Heart left ventricle (tissue), 16 donors: ENCODE results near the gene KISS1. TPM values are rescaled to one million over a fixed set of nuclear protein-coding genes. Genes with fewer than 3 reads are reported as not detected.

Experiments
- ATAC-seq, 4 donors: fragments of 200-7000 bp; cut with Tn5 transposase; one replicate each; pipeline ENCODE4 v1.9.1; 2020 to 2022; ENCODE audit warnings: moderate library complexity in 4 of 4, mild to moderate bottlenecking in 3 of 4, moderate number of reproducible peaks in 1 of 4
- DNase-seq, 5 donors: peaks; one replicate each; pipeline ENCODE4 v3.0.0-alpha.2; 2020
- H3K27ac ChIP-seq, 12 donors: fragments of 200-600 bp; sonication (generic) in 4 of 12; one replicate each; pipeline versions ENCODE4 v1.5.0 to v1.8.0; 2016 to 2022; ENCODE audit warnings: mild to moderate bottlenecking in 2 of 12
- H3K27me3 ChIP-seq, 9 donors: fragments of 200-600 bp; sonication (generic) in 2 of 9; one replicate each; pipeline versions ENCODE4 v1.5.1 to v1.8.0; 2016 to 2022; ENCODE audit warnings: mild to moderate bottlenecking in 3 of 9
- H3K36me3 ChIP-seq, 9 donors: fragments of 200-600 bp; sonication (generic) in 2 of 9; one replicate each; pipeline versions ENCODE4 v1.5.0 to v1.8.0; 2018 to 2022; ENCODE audit warnings: mild to moderate bottlenecking in 2 of 9
- H3K4me1 ChIP-seq, 12 donors: fragments of 200-600 bp; sonication (generic) in 4 of 12; one replicate each; pipeline versions ENCODE4 v1.5.0 to v1.8.0; 2016 to 2022; ENCODE audit warnings: mild to moderate bottlenecking in 3 of 12
- H3K4me3 ChIP-seq, 12 donors: fragments of 200-600 bp; sonication (generic) in 4 of 12; one replicate each; pipeline versions ENCODE4 v1.5.0 to v1.8.0; 2017 to 2022; ENCODE audit warnings: mild to moderate bottlenecking in 9 of 12, moderate library complexity in 4 of 12
- H3K9me3 ChIP-seq, 12 donors: fragments of 200-600 bp; sonication (generic) in 4 of 12; one replicate each; pipeline versions ENCODE4 v1.5.0 to v1.8.0; 2016 to 2022; ENCODE audit warnings: mild to moderate bottlenecking in 1 of 12
- CTCF ChIP-seq, 12 donors: fragments of 200-600 bp; sonication (generic) in 4 of 12; IDR thresholded peaks; one replicate each; pipeline versions ENCODE4 v1.5.0 to v1.8.0; 2018 to 2022; ENCODE audit warnings: antibody characterized with exemption in 12 of 12, mild to moderate bottlenecking in 5 of 12
- POLR2A ChIP-seq, 2 donors: fragments of 450-650 bp; IDR thresholded peaks; one replicate each; pipeline ENCODE4 v1.6.1; 2017; ENCODE audit warnings: antibody characterized with exemption in 2 of 2, mild to moderate bottlenecking in 2 of 2, moderate library complexity in 2 of 2
- whole genome bisulfite sequencing, 4 donors: extraction: QIAGEN DNeasy Blood & Tissue Kit in 2 of 4; methylation state at CpG; one replicate each; pipeline versions ENCODE4 v1.1.5 to v1.1.7; 2013 to 2018; 5-methylcytosine and 5-hydroxymethylcytosine counted together
- intact Hi-C, 10 donors: fragments of 100-400 bp; cut with DNase I; formaldehyde crosslinking; loops; one replicate each; pipeline versions ENCODE4 v1.11.1 to v1.14.2; 2022
- polyA plus RNA-seq, 2 donors: library from polyadenylated mRNA; stranded (reverse); fragments of 200-250 nt; gene quantifications; one replicate each; pipeline ENCODE4 v1.2.3, GENCODE V29; 2013
- total RNA-seq, 9 donors: library from RNA; depleted of rRNA in 2 of 9; stranded (reverse); fragments of >200 nt in 2 of 9; fragmentation: NEBNext Ultra II Directional in 3 of 9; extraction: Animal tissue kit (Norgen Biotek cat#: 25700) in 3 of 9; gene quantifications; one replicate each; pipeline versions ENCODE4 v1.1.0 to v1.2.4, GENCODE V29; 2016 to 2023
- donor health status: ischemic (EF 13 %, LVEDD 7.1; RV severe dilation, severe dysfunction).
- donor health status: healthy with polysubstance abuse.
- donor health status: DM: no; HTN: yes; CAD: no.
- donor health status: DM: no; HTN: no; CAD: no.
- donor health status: ischemic (EF 25% LVEDD 6.9; RV normal size, moderate dysfunction).
- donor health status: ischemic (EF 25% LVEDD 5.7; RV mildly dilated, moderate dysfunction).
- donor health status: healthy.
- donor health status: DM: yes; HTN: yes; CAD: no.
- donor health status: ischemic (EF 35%, LVEDD 5.7; RV mildly dilated, moderate dysfunction).
- donor health status: nonischemic (EF 11% LVEDD 7.7; RV severe dilation, severe dysfunction).
- donor health status: DM: yes; HTN: yes; CAD: no.
- donor health status: PGD.
- donor health status: ischemic (EF 29% LVEDD 5.4; RV normal size, mild dysfunction).
- donor health status: nonischemic (EF 23%, LVEDD 6.1; RV moderate dilation, normal function).

KISS1 gene
- total and polyA plus RNA-seq, 11 donors = not detected

DNA sequence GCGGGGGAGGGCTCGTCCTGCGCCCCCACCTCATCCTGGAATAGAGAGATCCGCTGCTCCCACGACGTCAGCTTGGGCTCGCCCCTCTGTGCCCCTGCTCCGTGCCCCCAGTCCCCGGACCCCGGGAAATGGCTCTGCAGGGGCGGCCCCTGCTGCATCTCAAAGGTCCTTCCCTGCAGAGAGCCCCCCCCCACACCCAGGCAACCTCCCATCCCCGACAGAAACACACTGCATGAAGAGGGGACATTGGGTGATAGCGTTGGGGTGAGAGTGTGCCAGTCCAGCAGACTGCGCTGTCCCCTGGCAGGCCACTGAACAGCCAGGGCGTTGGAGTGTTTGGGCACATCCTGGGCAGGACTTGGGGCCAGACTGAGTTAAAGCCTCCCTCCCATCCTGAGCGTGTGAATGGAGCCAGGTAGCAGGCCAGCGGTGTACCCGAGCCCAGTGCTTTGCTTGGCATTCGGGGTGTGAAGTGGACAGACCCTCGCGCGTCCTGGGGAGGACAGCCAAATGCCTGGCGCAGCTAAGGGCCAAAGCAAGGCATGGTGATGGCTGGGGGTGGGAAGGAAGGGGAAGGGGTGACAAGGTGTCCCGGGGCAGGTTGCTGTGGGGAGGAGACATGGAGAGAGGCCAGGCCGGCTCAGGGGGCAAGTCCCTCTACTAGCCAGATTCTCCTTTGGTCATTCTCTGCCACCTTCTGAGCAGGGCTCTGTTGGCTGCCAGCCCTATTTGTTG is 43.8 kb downstream of the KISS1 start:
- peak overlapping the region in 6 of 12 donors; percentile 17 to 78 (median 64) for H3K27ac ChIP-seq
- no peaks in the 10 kb centered on the region for H3K9me3 ChIP-seq
- 30 to 71% (median 47%) methylated on average over 10 to 25 of the region's 25 CpGs for WGBS, 4 donors
- H3K4me3 ChIP-seq = peak overlapping the region; percentile 42 to 89 (median 70)
- peaks cover 0 to 27% (median 10%) of the 10 kb centered on the region in 12 donors for H3K4me1 ChIP-seq
- TF ChIP-seq POLR2A (IDR thresholded peaks at IDR 0.05) (no peak), CTCF (IDR thresholded peaks at IDR 0.05) (no peak)
- ATAC-seq (peak in 1 of 4 donors; percentile 6), DNase-seq (peak in 1 of 5 donors; percentile 28)
- H3K27me3 ChIP-seq = peaks cover 0 to 10% (median 0%) of the 10 kb centered on the region in 9 donors
- intact Hi-C loops = no loop called here
- H3K36me3 ChIP-seq = no peaks in the 10 kb centered on the region

- intact Hi-C loops = no loop called here
- TF ChIP-seq CTCF (IDR thresholded peaks at IDR 0.05) = no peak
- Histone ChIP-seq H3K36me3 (no peaks in the 10 kb centered on the region), H3K4me1 (peaks cover 0 to 27% (median 10%) of the 10 kb centered on the region in 12 donors), H3K4me3 (peak within 1 kb of the TSS; percentile 42 to 89 (median 70)), H3K9me3 (no peaks in the 10 kb centered on the region), H3K27ac (peak within 1 kb of the TSS in 9 of 12 donors; percentile 20 to 78 (median 64)), H3K27me3 (peaks cover 0 to 10% (median 0%) of the 10 kb centered on the region in 9 donors)
- DNase-seq = peak; percentile 63 to 73 (median 68)
- 0 to 6% (median 1%) methylated on average over 9 to 94 of the region's 94 CpGs for WGBS, 4 donors
- ATAC-seq = peak in 3 of 4 donors; percentile 31 to 59 (median 43)
Observed at GRCh38 chr1:204151552-204152309, 44.6 kb downstream of the KISS1 start, which contains the start of gene ETNK2. Gene ETNK2 (minus strand): TSS chr1:204152044. CDS start chr1:204151852, 192 bp downstream.

- intact Hi-C loops = no loop called here
- peaks cover 0 to 10% (median 0%) of the 10 kb centered on the region in 9 donors for H3K27me3 ChIP-seq
- DNase-seq (no peak), ATAC-seq (peak in 2 of 4 donors; percentile 23 to 24)
- peak overlapping the region in 9 of 12 donors; percentile 20 to 78 (median 64) for H3K27ac ChIP-seq
- no peaks in the 10 kb centered on the region for H3K9me3 ChIP-seq
- peak overlapping the region; percentile 42 to 89 (median 70) for H3K4me3 ChIP-seq
- TF ChIP-seq POLR2A (IDR thresholded peaks at IDR 0.05) = no peak
- TF ChIP-seq CTCF (IDR thresholded peaks at IDR 0.05) = no peak
- H3K4me1 ChIP-seq = peaks cover 0 to 27% (median 10%) of the 10 kb centered on the region in 12 donors
- 30 to 59% (median 32%) methylated on average over 13 to 33 of the region's 33 CpGs for WGBS, 4 donors
- H3K36me3 ChIP-seq = no peaks in the 10 kb centered on the region
Observed at GRCh38 chr1:204150702-204151551, 45.4 kb downstream of the KISS1 start.
